Ishikawa (cell line): ENCODE measurements around the gene ARL4A.

ENCODE experiments used
- CEBPB ChIP-seq: IDR thresholded peaks from 2 replicates; pipeline ENCODE4 v1.6.1; 2012
- CREB1 ChIP-seq: IDR thresholded peaks from 2 replicates; pipeline ENCODE4 v1.6.1; 2012; ENCODE audit warnings: low read depth
- EGR1 ChIP-seq: IDR thresholded peaks from 2 replicates; pipeline ENCODE4 v1.6.1; 2012
- EP300 ChIP-seq: IDR thresholded peaks from 2 replicates; pipeline ENCODE4 v1.6.1; 2012; ENCODE audit warnings: borderline replicate concordance
- FOXM1 ChIP-seq: IDR thresholded peaks from 2 replicates; pipeline ENCODE4 v1.6.1; 2012; ENCODE audit warnings: low read depth, borderline replicate concordance
- NFIC ChIP-seq: IDR thresholded peaks from 2 replicates; pipeline ENCODE4 v1.6.1; 2012
- RAD21 ChIP-seq: IDR thresholded peaks from 2 replicates; pipeline ENCODE4 v1.6.1; 2012; ENCODE audit warnings: low read depth
- REST ChIP-seq: IDR thresholded peaks from 2 replicates; pipeline ENCODE4 v1.6.1; 2012; ENCODE audit warnings: low read depth, mild to moderate bottlenecking
- TAF1 ChIP-seq: IDR thresholded peaks from 2 replicates; pipeline ENCODE4 v1.6.1; 2012; ENCODE audit warnings: low read depth, mild to moderate bottlenecking
- TCF12 ChIP-seq: IDR thresholded peaks from 2 replicates; pipeline ENCODE4 v1.6.1; 2012; ENCODE audit warnings: low read depth
- TEAD4 ChIP-seq: IDR thresholded peaks from 2 replicates; pipeline ENCODE4 v1.6.1; 2012
- USF1 ChIP-seq: IDR thresholded peaks from 2 replicates; pipeline ENCODE4 v1.6.1; 2012
- YY1 ChIP-seq: IDR thresholded peaks from 2 replicates; pipeline ENCODE4 v1.6.1; 2012; ENCODE audit warnings: low read depth
- ZBTB7A ChIP-seq: IDR thresholded peaks from 2 replicates; pipeline ENCODE4 v1.6.1; 2012; ENCODE audit warnings: low read depth
- TF ChIP-seq, protein P1 (sequence below): IDR thresholded peaks from 2 replicates; pipeline ENCODE4 v1.6.1; 2012

The ARL4A gene

DNA sequence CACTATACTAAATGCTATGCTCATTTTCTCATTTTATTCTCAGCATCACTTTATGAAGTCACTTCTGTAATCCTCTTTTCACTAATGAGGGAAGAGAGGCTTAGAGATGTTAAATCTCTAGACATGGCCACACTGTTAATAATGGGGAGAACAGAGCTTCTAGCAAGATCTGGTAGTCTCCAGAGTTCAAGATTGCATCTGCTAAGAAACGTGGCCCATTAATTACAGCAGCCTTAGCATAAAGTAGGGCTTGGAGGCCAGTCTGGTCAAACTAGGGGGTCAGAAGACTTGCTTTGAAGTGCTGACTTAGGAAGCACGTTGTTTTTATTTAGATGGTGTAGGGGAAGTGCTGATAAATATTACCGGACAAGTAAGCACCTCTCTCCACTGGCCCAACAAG, 29.3 kb downstream of the ARL4A start:
- TF ChIP-seq REST (no peak), TCF12 (no peak), CEBPB (no peak), FOXM1 (no peak), RAD21 (no peak), EP300 (no peak), EGR1 (no peak), USF1 (no peak), TAF1 (no peak), ZBTB7A (no peak), TEAD4 (no peak), CREB1 (no peak), NFIC (no peak), YY1 (no peak)
- TF ChIP-seq, protein P1, sequence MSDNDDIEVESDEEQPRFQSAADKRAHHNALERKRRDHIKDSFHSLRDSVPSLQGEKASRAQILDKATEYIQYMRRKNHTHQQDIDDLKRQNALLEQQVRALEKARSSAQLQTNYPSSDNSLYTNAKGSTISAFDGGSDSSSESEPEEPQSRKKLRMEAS = no peak

DNA sequence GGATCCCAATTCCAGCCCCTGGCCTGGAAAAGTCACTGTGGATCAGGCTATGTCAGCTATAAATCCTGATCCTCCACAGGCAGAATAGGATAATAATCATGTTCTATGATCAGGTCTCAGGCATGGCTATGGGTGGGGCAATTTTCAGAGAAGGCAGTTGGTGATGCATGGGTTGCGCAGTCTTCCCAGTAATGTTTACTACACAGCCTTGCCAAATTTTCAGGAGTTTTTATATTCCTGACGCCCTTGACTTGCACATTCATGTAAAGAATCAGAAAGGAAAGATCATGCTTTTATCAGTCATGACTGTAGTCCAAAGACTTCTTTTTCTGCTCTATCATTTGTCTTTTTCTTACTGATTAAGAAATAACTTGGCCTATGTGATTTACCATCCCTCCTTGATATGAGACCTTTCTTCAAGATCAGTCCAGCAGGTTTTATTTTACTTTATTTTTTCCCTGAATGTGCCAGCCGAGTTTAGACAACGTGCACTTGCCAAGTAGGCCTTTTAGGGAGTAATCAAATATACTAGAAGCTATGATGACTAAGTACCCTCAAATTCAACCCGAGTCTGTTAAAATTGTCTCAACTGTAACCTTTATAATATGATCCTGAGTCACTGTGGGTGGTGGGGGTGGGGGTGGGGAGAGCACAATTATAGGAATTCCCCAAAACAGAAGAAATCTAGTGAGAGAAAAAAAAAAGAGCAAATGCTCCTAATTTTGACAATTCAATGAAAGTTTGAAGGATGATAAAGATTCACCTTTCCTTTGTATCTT, 31.9 kb downstream of the ARL4A start:
- TF ChIP-seq TAF1 = no peak
- TF ChIP-seq CREB1 = no peak
- no peak for TF ChIP-seq YY1
- no peak for TF ChIP-seq REST
- no peak for TF ChIP-seq EGR1
- TF ChIP-seq CEBPB = no peak
- no peak for TF ChIP-seq USF1
- TF ChIP-seq FOXM1 = no peak

GRCh38 chr7:12719981-12720865, 32.8 kb downstream of the ARL4A start:
- TF ChIP-seq USF1 (no peak), REST (no peak), TCF12 (no peak), YY1 (no peak), NFIC (no peak)

GRCh38 chr7:12721286-12721830, 33.9 kb downstream of the ARL4A start:
- TF ChIP-seq EP300 = no peak
- no peak for TF ChIP-seq TCF12
- no peak for TF ChIP-seq CREB1
- no peak for TF ChIP-seq REST
- no peak for TF ChIP-seq NFIC
- no peak for TF ChIP-seq YY1
- TF ChIP-seq TAF1 = no peak
- TF ChIP-seq CEBPB = no peak
- TF ChIP-seq TEAD4 = no peak
